HG03196 (cell line): ENCODE results near the gene RANBP1.

Experiments used
- ATAC-seq: cut with Tn5 transposase; IDR thresholded peaks from one replicate; pipeline ENCODE4 v1.9.1; 2021; ENCODE audit not compliant: unreplicated experiment

RANBP1 gene

GRCh38 chr22:20087319-20088262 is 28.3 kb upstream of the RANBP1 start:
- ATAC-seq = no peak

- ATAC-seq = no peak
Measured at GRCh38 chr22:20088263-20088648, 27.6 kb upstream of the RANBP1 start.

- ATAC-seq = no peak
Measured at GRCh38 chr22:20089226-20089976, 26.5 kb upstream of the RANBP1 start.

GRCh38 chr22:20089977-20090729 is 25.8 kb upstream of the RANBP1 start:
- ATAC-seq = no peak

- no peak for ATAC-seq
Measured at GRCh38 chr22:20090730-20091240, 25.1 kb upstream of the RANBP1 start.

- no peak for ATAC-seq
Measured at GRCh38 chr22:20091690-20092476, 24.0 kb upstream of the RANBP1 start.

GRCh38 chr22:20092477-20092854 is 23.4 kb upstream of the RANBP1 start:
- ATAC-seq = no peak

- ATAC-seq = no peak
Measured at GRCh38 chr22:20093418-20094196, 22.3 kb upstream of the RANBP1 start.

- ATAC-seq = no peak
Measured at GRCh38 chr22:20094197-20094807, 21.6 kb upstream of the RANBP1 start.

GRCh38 chr22:20095521-20095920 is 20.4 kb upstream of the RANBP1 start:
- ATAC-seq = no peak

GRCh38 chr22:20096574-20097420 is 19.1 kb upstream of the RANBP1 start:
- ATAC-seq = no peak

GRCh38 chr22:20099099-20099711 is 16.7 kb upstream of the RANBP1 start:
- ATAC-seq = no peak

GRCh38 chr22:20101638-20102037 is 14.3 kb upstream of the RANBP1 start:
- no peak for ATAC-seq

- no peak for ATAC-seq
Measured at GRCh38 chr22:20102203-20102780, 13.6 kb upstream of the RANBP1 start.

GRCh38 chr22:20105456-20106204 is 10.3 kb upstream of the RANBP1 start:
- no peak for ATAC-seq

- ATAC-seq = no peak
Measured at GRCh38 chr22:20106205-20106848, 9.6 kb upstream of the RANBP1 start.
